Spleen (tissue), 7 donors: ENCODE results near the gene SKIC2.

Source experiments
- POLR2AphosphoS5 ChIP-seq, 3 donors: sonication (generic); formaldehyde crosslinking; IDR thresholded peaks; one replicate each; pipeline ENCODE4 v1.5.1; 2017; ENCODE audit warnings: antibody characterized with exemption in 3 of 3
- TF ChIP-seq, protein P1 (sequence below), 11 experiments: fragments of 200-600 bp in 7 of 11; fragments of 450-650 bp in 4 of 11; sonication (generic) in 4 of 11; IDR thresholded peaks in 8 of 11; conservative IDR thresholded peaks in 3 of 11; 1 replicate in 7 of 11; 2 replicates in 4 of 11; pipeline versions ENCODE4 v1.4.0 to v1.8.0; 2016 to 2021; ENCODE audit warnings: antibody characterized with exemption in 11 of 11, inconsistent platforms in 4 of 11, mild to moderate bottlenecking in 1 of 11
- donor health status: DM: no; HTN: no; CAD: no; lungs with moderate emphysema.
- donor health status: DM: no; HTN: no; CAD: no.
- donor health status: DM: no; HTN: no; CAD: no.

DNA sequence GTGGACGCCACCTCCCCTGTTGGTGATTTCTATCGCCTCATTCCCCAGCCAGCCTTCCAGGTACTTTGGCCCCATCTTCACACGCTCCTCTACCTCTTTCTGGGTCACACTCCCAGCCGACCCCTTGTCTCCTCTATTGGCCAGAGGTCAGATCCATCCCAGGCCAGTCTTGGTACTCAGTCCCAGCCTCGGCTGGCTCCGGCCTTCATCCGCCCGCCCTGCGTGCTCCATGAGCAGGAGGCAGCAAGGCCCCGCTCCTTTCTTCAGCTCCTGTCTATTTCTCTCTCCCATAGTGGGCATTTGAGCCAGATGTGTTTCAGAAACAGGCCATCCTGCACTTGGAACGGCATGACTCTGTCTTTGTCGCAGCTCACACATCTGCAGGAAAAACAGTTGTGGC, 2.6 kb downstream of the SKIC2 start:
- TF ChIP-seq, protein P1, sequence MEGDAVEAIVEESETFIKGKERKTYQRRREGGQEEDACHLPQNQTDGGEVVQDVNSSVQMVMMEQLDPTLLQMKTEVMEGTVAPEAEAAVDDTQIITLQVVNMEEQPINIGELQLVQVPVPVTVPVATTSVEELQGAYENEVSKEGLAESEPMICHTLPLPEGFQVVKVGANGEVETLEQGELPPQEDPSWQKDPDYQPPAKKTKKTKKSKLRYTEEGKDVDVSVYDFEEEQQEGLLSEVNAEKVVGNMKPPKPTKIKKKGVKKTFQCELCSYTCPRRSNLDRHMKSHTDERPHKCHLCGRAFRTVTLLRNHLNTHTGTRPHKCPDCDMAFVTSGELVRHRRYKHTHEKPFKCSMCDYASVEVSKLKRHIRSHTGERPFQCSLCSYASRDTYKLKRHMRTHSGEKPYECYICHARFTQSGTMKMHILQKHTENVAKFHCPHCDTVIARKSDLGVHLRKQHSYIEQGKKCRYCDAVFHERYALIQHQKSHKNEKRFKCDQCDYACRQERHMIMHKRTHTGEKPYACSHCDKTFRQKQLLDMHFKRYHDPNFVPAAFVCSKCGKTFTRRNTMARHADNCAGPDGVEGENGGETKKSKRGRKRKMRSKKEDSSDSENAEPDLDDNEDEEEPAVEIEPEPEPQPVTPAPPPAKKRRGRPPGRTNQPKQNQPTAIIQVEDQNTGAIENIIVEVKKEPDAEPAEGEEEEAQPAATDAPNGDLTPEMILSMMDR (IDR thresholded peaks at IDR 0.05 in 8 of 11, conservative IDR thresholded peaks at IDR 0.05 in 3 of 11), result no peak
- TF ChIP-seq POLR2AphosphoS5 (IDR thresholded peaks at IDR 0.05), result no peak
